NB4 (cell line): ENCODE measurements around the gene UGT1A4.

Experiments used
- DNase-seq: peaks from one replicate; pipeline ENCODE4 v3.0.0; 2010; ENCODE audit warnings: low read depth
- H3K4me3 ChIP-seq: one replicate; pipeline ENCODE4 v1.5.1; 2011; ENCODE audit warnings: mild to moderate bottlenecking, low read depth, low read length, moderate library complexity
- CTCF ChIP-seq: IDR thresholded peaks from one replicate; pipeline ENCODE4 v1.5.1; 2012; ENCODE audit warnings: low read depth, low read length
- MAX ChIP-seq: IDR thresholded peaks from 2 replicates; pipeline ENCODE4 v1.6.1; 2011; ENCODE audit warnings: low read depth, low read length
- MYC ChIP-seq: IDR thresholded peaks from 2 replicates; pipeline ENCODE4 v1.6.1; 2011; ENCODE audit warnings: low read depth, low read length
- POLR2A ChIP-seq: IDR thresholded peaks from 2 replicates; pipeline ENCODE4 v1.6.1; 2011; ENCODE audit warnings: mild to moderate bottlenecking; ENCODE audit not compliant: insufficient read length; ENCODE audit errors: extremely low read depth

Gene UGT1A4

GRCh38 chr2:233674995-233675394, 43.5 kb upstream of the UGT1A4 start:
- no peak overlapping the region for H3K4me3 ChIP-seq
- TF ChIP-seq MYC (no peak), POLR2A (no peak), MAX (no peak)
- no peak for DNase-seq

- no peak overlapping the region for H3K4me3 ChIP-seq
- no peak for DNase-seq
- TF ChIP-seq MAX: no peak
- TF ChIP-seq MYC: no peak
- no peak for TF ChIP-seq POLR2A
- TF ChIP-seq CTCF: no peak
These were observed 42.5 kb upstream of the UGT1A4 start for GRCh38 chr2:233676046-233676445.

DNA sequence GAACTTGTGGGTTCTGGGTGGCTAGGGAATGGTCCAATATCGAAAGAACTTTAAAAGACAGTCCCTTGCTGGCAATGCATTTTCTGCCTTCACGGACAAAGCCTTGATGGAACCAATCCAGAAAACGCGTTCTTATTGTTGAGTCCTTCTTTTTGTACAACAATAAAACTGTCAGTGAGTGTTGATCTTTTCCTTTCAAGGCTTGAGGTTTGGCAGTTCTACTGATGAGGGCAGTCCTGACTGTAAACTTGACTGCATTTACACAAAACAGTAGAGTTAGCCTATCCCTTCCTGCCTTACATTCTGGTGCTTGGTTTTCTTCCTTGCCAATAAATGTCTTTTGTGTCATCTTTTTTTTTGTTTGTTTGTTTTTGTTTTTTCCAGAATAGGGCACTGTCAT, 39.3 kb upstream of the UGT1A4 start:
- H3K4me3 ChIP-seq: no peak overlapping the region
- no peak for TF ChIP-seq POLR2A
- TF ChIP-seq MAX: no peak
- no peak for TF ChIP-seq CTCF
- TF ChIP-seq MYC: no peak
- DNase-seq: no peak

- no peak overlapping the region for H3K4me3 ChIP-seq
- DNase-seq: no peak
These were observed 38.0 kb upstream of the UGT1A4 start for GRCh38 chr2:233680361-233681045.

GRCh38 chr2:233681521-233682099, 36.9 kb upstream of the UGT1A4 start, which contains the start of gene UGT1A7:
UGT1A7 (plus strand) TSS chr2:233681901; CDS start chr2:233681938, 37 bp downstream.
- DNase-seq: no peak
- TF ChIP-seq CTCF (no peak), MYC (no peak), MAX (no peak), POLR2A (no peak)
- H3K4me3 ChIP-seq: no peak within 1 kb of the TSS

More at GRCh38 chr2:233680361-233681045, 38.0 kb upstream of the UGT1A4 start:
- TF ChIP-seq MYC (no peak), CTCF (no peak), MAX (no peak), POLR2A (no peak)

DNA sequence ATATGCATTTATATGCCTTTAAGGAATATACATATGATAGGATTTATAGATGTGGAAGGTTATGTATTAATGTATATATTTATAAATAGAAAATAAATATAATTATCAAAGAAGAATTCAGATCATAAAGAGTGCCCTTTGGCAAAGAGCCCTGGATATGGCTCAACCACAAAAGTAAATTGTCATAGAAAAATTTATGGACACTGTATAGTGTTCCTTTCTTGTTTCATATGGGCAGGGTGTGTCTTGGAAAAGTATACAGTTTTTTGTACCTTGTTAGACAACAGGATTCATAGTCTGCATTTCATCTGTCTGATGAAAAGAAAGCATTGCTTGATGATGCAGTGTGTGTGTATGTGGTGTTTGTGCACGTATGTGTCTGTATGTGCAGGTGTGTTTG, 33.9 kb upstream of the UGT1A4 start:
- no peak for DNase-seq
- no peak for TF ChIP-seq POLR2A
- TF ChIP-seq MYC: no peak
- TF ChIP-seq MAX: no peak
- TF ChIP-seq CTCF: no peak

More for the DNA sequence above, 33.9 kb upstream of the UGT1A4 start:
- no peak overlapping the region for H3K4me3 ChIP-seq
